GM10266 (cell line): ENCODE data around the gene CDH6.

ENCODE experiments used
- DNase-seq: peaks from one replicate; pipeline ENCODE4 v3.0.0; 2012; ENCODE audit errors: extremely low spot score
- TF ChIP-seq, protein P1 (sequence below): IDR thresholded peaks from 2 replicates; pipeline ENCODE4 v1.5.1; 2012; ENCODE audit warnings: mild to moderate bottlenecking, low read depth; ENCODE audit not compliant: control insufficient read depth, insufficient read depth; ENCODE audit errors: missing control alignments

Gene CDH6

DNA sequence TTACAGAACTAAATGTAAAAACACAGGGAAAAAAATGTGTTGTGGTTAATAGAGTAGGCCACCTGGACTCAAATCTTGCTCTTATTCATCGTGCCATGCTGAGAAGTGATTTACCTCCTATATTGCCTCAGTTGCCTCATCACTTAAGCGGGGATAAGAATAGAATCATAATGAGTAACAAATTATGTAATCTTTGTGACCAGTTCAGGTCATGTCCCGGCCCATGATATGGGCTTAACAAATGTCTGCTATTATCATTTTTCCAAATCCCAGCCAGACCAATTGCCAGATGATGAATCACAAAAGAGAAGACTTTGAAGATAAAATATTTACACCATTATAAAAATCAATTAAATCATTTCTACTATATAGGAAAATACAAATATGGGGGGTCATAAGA, 89.8 kb downstream of the CDH6 start:
- no peak for DNase-seq

DNA sequence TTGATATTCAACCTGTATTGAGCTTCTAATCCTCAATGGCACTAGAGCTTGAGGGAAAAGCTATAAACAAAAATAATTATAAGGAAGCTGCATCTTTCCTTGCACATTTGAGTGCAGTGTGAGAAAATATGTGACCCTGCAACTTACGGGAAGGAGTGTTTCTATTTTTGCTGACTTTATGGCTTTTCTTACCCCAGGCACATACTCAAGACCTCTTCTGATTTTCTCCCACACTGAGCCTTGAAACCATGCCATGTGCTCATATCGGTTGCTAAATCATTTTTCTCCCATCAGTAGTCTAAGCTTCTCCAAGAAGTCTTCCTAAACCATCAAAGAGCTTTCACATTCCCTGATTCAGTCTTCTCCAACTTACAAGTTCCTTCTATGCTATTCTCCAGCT, 91.5 kb downstream of the CDH6 start:
- TF ChIP-seq, protein P1, sequence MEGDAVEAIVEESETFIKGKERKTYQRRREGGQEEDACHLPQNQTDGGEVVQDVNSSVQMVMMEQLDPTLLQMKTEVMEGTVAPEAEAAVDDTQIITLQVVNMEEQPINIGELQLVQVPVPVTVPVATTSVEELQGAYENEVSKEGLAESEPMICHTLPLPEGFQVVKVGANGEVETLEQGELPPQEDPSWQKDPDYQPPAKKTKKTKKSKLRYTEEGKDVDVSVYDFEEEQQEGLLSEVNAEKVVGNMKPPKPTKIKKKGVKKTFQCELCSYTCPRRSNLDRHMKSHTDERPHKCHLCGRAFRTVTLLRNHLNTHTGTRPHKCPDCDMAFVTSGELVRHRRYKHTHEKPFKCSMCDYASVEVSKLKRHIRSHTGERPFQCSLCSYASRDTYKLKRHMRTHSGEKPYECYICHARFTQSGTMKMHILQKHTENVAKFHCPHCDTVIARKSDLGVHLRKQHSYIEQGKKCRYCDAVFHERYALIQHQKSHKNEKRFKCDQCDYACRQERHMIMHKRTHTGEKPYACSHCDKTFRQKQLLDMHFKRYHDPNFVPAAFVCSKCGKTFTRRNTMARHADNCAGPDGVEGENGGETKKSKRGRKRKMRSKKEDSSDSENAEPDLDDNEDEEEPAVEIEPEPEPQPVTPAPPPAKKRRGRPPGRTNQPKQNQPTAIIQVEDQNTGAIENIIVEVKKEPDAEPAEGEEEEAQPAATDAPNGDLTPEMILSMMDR: no peak
- no peak for DNase-seq

More for the DNA sequence above, 89.8 kb downstream of the CDH6 start:
- TF ChIP-seq, protein P1: no peak

DNA sequence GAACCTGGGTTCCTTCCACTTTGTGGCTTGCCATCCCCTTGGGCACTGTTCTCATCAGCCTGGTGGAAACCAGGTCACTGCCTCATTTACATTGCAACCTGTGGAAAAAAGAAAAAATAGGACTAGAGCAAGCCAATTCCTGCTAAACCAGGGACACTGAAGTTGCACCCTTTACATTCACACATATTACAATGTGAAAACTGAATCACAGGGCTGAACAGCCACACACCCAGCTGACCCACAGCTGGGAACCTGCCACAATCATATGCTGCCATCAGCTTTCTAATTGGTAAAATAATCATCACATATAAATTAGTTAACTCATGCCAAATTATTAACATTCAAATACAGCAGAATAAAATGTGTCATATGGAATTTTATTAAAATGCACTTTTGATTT, 94.5 kb downstream of the CDH6 start:
- TF ChIP-seq, protein P1: no peak
- no peak for DNase-seq

DNA sequence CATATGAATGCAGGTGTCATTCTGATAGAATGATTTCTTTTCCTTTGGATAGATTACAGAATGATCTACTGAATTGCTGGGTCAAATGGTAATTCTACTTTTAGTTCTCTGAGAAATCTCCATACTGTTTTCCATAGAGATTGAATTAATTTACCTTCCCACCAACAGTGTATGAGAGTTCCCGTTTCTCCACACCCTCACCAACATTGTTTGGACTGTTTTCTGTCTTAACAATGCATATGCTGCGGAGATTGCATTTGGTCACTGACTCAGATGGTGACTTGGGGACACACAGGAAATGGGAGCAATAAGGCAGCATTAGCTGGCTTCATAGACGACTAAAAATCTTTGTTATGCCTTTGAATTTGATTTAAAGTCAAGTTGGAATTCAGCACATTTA, 95.9 kb downstream of the CDH6 start:
- TF ChIP-seq, protein P1: no peak
- no peak for DNase-seq

DNA sequence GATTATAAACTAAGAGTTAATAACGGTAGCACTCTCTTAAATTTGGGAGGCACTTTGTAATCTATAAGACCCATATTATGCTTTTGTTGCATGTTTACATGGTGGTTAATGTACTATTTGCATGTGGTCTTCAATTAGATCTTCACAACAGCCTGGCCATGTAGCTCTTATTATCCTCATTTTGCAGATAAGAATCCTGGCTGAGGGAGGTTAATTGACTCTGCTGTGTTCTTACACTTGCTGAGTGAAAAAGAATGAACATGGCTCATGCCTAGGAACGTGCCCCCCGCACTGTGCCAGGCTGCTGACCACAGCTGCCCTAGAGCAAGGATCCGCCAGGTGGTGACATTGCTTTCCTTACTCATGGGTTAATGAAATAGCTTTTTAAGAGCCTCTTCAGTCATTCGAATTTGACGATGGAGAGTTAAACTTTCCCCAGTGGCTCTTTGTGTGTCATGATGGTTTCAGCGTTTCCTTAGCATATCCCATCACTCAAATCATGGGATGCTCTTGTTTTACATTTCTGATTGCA, 97.9 kb downstream of the CDH6 start:
- no peak for DNase-seq
- TF ChIP-seq, protein P1: no peak

GRCh38 chr5:31300501-31300900, 107.0 kb downstream of the CDH6 start:
- no peak for DNase-seq
- TF ChIP-seq, protein P1: no peak

GRCh38 chr5:31301833-31302232, 108.3 kb downstream of the CDH6 start:
- TF ChIP-seq, protein P1: no peak
- no peak for DNase-seq
